ENCODE measurements around the gene CD4.

DNA sequence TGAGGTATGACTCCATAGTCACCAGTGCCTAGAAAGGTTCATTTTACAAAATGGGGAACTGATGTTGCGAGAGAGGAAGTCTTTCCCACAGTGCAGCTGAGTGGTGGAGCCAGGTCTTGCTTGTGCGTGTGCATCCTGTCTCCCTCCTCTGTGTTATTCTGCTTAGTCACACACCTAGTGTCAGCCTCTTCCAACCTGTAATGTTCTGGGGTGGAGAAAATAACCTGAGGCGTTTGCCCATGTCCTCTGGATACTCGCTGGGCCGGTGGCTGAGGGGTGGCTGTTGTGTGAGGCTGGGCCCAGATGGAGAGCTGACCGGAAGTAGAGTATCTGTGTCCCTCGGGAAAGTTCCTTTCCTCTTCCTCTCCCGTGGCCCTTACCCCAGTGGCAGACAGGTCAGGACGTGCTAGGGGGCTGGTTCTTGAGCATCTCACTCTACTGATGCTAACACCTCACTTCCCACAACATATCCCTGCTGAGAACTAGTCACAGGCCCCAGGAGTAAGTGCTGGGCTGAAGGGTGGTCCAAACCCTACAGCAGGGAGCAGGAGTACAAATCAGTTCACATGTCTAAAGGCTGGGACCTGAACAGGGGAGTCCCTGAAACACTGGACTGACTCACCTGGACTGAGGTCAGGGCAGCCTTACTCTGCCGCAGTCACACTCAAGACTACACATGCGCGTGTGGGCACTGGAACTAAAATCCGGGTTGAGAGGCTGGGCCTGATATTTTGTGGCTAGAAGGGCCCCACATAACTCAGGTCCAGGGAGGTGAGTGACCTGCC lies 43.4 kb upstream of the CD4 start:
- TF ChIP-seq, protein P1, sequence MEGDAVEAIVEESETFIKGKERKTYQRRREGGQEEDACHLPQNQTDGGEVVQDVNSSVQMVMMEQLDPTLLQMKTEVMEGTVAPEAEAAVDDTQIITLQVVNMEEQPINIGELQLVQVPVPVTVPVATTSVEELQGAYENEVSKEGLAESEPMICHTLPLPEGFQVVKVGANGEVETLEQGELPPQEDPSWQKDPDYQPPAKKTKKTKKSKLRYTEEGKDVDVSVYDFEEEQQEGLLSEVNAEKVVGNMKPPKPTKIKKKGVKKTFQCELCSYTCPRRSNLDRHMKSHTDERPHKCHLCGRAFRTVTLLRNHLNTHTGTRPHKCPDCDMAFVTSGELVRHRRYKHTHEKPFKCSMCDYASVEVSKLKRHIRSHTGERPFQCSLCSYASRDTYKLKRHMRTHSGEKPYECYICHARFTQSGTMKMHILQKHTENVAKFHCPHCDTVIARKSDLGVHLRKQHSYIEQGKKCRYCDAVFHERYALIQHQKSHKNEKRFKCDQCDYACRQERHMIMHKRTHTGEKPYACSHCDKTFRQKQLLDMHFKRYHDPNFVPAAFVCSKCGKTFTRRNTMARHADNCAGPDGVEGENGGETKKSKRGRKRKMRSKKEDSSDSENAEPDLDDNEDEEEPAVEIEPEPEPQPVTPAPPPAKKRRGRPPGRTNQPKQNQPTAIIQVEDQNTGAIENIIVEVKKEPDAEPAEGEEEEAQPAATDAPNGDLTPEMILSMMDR (IDR thresholded peaks at IDR 0.05; ENCODE audit: low read depth, low read length, poor library complexity, severe bottlenecking), result no peak
- TF ChIP-seq EZH2phosphoT487 (IDR thresholded peaks at IDR 0.05; ENCODE audit: borderline replicate concordance, low read length), result no peak
